Brain microvascular endothelial cell (primary cell): ENCODE data around the gene MKKS.

Source experiments
- DNase-seq: peaks from one replicate; pipeline ENCODE4 v3.0.0-alpha.2; 2020
- H3K27ac ChIP-seq: fragments of 250-450 bp; sonication (Bioruptor Pico); 2 replicates; pipeline ENCODE4 v1.5.1; 2020; ENCODE audit warnings: mild to moderate bottlenecking, moderate library complexity
- H3K27me3 ChIP-seq: fragments of 250-450 bp; sonication (Bioruptor Pico); replicated peaks from 2 replicates; pipeline ENCODE4 v1.5.1; 2020; ENCODE audit warnings: mild to moderate bottlenecking
- H3K36me3 ChIP-seq: fragments of 250-450 bp; sonication (Bioruptor Pico); replicated peaks from 2 replicates; pipeline ENCODE4 v1.5.1; 2020; ENCODE audit warnings: mild to moderate bottlenecking
- H3K4me3 ChIP-seq: 2 replicates; pipeline ENCODE4 v1.5.1; 2011; ENCODE audit warnings: low read depth, mild to moderate bottlenecking, control low read depth, low read length, moderate library complexity
- CTCF ChIP-seq: IDR thresholded peaks from 2 replicates; pipeline ENCODE4 v1.5.1; 2011; ENCODE audit warnings: low read depth, mild to moderate bottlenecking, moderate library complexity, low read length, control low read depth, inconsistent platforms; ENCODE audit errors: missing control alignments
- in situ Hi-C: cut with HindIII; loops from 2 replicates; pipeline ENCODE4 v1.10.0; 2017; ENCODE audit warnings: low sequenced_read_pairs, low pct_ligation_motif_present

MKKS gene

GRCh38 chr20:10448270-10449156, 14.5 kb upstream of the MKKS start:
- in situ Hi-C loops = no loop called here
- TF ChIP-seq CTCF = peak; percentile 21
- no peaks in the 10 kb centered on the region for H3K36me3 ChIP-seq
- no peak for DNase-seq
- no peak overlapping the region for H3K4me3 ChIP-seq
- no peaks in the 10 kb centered on the region for H3K27me3 ChIP-seq
- no peak overlapping the region for H3K27ac ChIP-seq

- TF ChIP-seq CTCF = peak; percentile 39
- H3K36me3 ChIP-seq = no peaks in the 10 kb centered on the region
- in situ Hi-C loops = no loop called here
- peak; percentile 66 for DNase-seq
- peak overlapping the region; percentile 20 for H3K27ac ChIP-seq
- no peak overlapping the region for H3K4me3 ChIP-seq
- no peaks in the 10 kb centered on the region for H3K27me3 ChIP-seq
Measured at GRCh38 chr20:10447028-10447427, 13.0 kb upstream of the MKKS start.

GRCh38 chr20:10445758-10446157, 11.7 kb upstream of the MKKS start:
- TF ChIP-seq CTCF = no peak
- in situ Hi-C loops = no loop called here
- no peaks in the 10 kb centered on the region for H3K36me3 ChIP-seq
- no peak overlapping the region for H3K4me3 ChIP-seq
- H3K27me3 ChIP-seq = no peaks in the 10 kb centered on the region
- no peak for DNase-seq
- no peak overlapping the region for H3K27ac ChIP-seq

- no peak for TF ChIP-seq CTCF
- no peak overlapping the region for H3K4me3 ChIP-seq
- H3K36me3 ChIP-seq = no peaks in the 10 kb centered on the region
- no peak for DNase-seq
- in situ Hi-C loops = no loop called here
- H3K27me3 ChIP-seq = no peaks in the 10 kb centered on the region
- no peak overlapping the region for H3K27ac ChIP-seq
Measured at GRCh38 chr20:10443936-10444335, 9.9 kb upstream of the MKKS start.

GRCh38 chr20:10438217-10438616, 4.2 kb upstream of the MKKS start:
- in situ Hi-C loops = no loop called here
- no peak overlapping the region for H3K27ac ChIP-seq
- no peak for DNase-seq
- H3K4me3 ChIP-seq = no peak overlapping the region
- H3K36me3 ChIP-seq = no peaks in the 10 kb centered on the region
- H3K27me3 ChIP-seq = no peaks in the 10 kb centered on the region
- no peak for TF ChIP-seq CTCF

GRCh38 chr20:10436053-10436699, 2.2 kb upstream of the MKKS start:
- no peak overlapping the region for H3K27ac ChIP-seq
- no peak overlapping the region for H3K4me3 ChIP-seq
- no peak for TF ChIP-seq CTCF

More at GRCh38 chr20:10436053-10436699, 2.2 kb upstream of the MKKS start:
- no peak for DNase-seq
- Histone ChIP-seq H3K27me3 (no peaks in the 10 kb centered on the region), H3K36me3 (no peaks in the 10 kb centered on the region)
- in situ Hi-C loops = no loop called here
